Measurements from ENCODE around the gene IQCM.

DNA sequence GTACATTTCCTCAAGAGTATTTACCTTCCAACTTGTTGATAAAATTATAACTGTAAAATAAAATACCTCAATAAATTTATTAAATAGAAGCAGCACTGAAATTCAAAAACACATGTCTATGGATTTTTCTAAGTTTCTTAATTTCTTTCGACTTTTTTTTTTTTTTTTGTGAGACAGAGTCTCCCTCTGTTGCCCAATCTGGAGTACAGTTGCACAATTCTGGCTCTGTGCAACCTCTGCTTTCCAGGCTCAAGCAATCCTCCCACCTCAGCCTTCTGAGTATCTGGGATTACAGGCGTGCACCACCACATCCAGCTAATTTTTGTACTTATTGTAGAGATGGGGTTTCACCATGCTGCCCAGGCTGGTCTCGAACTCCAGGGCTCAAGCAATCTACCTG, 79.8 kb downstream of the IQCM start:
- TF ChIP-seq POLR2A (IDR thresholded peaks at IDR 0.05; ENCODE audit: low read depth, low read length) (no peak), POLR2AphosphoS5 (IDR thresholded peaks at IDR 0.05; ENCODE audit: low read depth, low read length) (no peak), TAF1 (IDR thresholded peaks at IDR 0.05; ENCODE audit: borderline replicate concordance, low read depth, low read length) (no peak)
